Left lobe of liver (tissue), 2 donors: Measurements from ENCODE around the gene TRIML2. TPM values are rescaled to one million over a fixed set of nuclear protein-coding genes. Genes with fewer than 3 reads are reported as not detected.

Experiments used
- ATAC-seq: fragments of 200-7000 bp; cut with Tn5 transposase; one replicate; pipeline ENCODE4 v1.9.1; 2020; ENCODE audit warnings: mild to moderate bottlenecking, moderate library complexity
- DNase-seq: peaks from one replicate; pipeline ENCODE4 v3.0.0-alpha.2; 2020; ENCODE audit warnings: low spot score
- total RNA-seq: library from RNA; stranded (reverse); gene quantifications from one replicate; pipeline ENCODE4 v1.2.1, GENCODE V29; 2021
- donor health status: DM: no; HTN: no; CAD: no; lungs with moderate emphysema.
- donor health status: DM: no; HTN: yes; CAD: no.

TRIML2 gene, protein sequence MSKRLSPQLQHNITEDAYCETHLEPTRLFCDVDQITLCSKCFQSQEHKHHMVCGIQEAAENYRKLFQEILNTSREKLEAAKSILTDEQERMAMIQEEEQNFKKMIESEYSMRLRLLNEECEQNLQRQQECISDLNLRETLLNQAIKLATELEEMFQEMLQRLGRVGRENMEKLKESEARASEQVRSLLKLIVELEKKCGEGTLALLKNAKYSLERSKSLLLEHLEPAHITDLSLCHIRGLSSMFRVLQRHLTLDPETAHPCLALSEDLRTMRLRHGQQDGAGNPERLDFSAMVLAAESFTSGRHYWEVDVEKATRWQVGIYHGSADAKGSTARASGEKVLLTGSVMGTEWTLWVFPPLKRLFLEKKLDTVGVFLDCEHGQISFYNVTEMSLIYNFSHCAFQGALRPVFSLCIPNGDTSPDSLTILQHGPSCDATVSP
- not detected for total RNA-seq

DNA sequence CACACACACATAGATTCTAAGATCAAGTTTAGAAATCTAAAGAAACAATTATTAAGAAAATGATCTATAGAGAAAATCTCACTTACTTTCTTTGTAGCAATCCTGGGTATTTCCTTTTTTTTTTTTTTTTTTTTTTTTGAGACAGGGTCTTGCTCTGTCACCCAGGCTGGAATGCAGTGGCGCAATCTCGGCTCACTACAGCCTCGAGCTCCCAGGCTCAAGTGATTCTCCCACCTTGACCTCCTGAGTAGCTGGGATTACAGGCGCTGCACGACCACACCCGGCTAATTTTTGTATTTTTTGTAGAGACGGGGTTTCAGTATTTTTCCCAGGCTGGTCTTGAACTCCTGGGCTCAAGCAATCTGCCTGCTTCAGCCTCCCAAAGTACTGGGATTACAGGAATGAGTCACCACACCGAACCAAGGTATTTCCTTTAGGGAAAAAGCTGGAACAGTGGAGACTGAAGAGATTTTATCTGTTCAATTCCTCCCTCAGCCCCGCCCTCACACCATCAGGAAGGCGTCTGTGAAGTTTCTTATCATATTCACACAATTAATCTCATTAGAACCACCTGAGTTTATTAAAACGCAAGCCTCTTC is at the start of gene TRIML2:
Gene TRIML2, minus strand, starts transcription at position 447 of the 599 bp plus-strand sequence. CDS start 4,235 bp downstream, outside the sequence.
- ATAC-seq = no peak

DNA sequence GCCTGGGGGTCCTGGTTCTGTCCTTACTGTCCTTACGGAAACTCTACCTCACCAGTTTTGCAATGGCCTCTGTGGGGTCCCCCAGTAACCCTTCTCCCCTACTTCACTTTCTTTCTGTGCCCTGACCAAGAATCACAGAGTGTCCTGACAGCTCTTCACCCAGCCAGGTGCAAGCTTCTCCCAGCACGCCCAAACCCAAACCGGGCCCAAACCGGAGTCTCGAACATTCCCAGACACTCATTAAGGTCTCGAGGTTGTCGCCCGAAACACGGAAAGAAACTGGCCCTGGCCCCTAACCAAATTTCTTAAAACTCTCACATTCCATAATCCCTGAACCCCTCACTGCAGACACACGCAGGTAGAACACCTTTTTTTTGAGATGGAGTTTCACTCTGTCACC is 48.9 kb upstream of the TRIML2 start:
- ATAC-seq = no peak
- no peak for DNase-seq

More for the DNA sequence above, at the start of gene TRIML2:
- DNase-seq = no peak

GRCh38 chr4:188154668-188155405 is 45.4 kb upstream of the TRIML2 start:
- DNase-seq (no peak), ATAC-seq (no peak)

DNA sequence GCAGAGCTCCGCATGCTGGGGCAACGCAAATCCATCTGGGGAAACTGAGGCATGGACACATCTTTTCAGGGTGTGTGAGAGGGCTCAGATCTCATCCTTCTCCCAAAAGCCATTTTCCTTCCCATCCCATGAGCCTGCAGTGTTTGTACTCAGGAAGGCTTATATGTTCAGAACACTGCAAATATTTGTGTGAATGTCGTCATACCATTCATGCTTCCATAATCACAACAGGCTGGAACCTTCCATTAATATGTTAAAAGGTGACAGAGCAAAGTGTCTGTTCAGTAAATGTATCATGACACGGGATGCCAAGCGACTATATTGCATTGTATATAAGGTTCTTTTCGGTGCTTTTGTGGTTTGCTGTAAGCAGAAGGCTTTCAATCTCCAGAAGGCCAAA is 38.4 kb upstream of the TRIML2 start:
- ATAC-seq (no peak), DNase-seq (no peak)

- ATAC-seq (no peak), DNase-seq (no peak)
Measured at GRCh38 chr4:188147176-188147575, 37.8 kb upstream of the TRIML2 start.

GRCh38 chr4:188146618-188147017 is 37.2 kb upstream of the TRIML2 start:
- no peak for ATAC-seq

GRCh38 chr4:188145601-188146000 is 36.2 kb upstream of the TRIML2 start:
- DNase-seq (no peak), ATAC-seq (no peak)

More at GRCh38 chr4:188146618-188147017, 37.2 kb upstream of the TRIML2 start:
- DNase-seq = no peak

- DNase-seq (no peak), ATAC-seq (no peak)
Measured at GRCh38 chr4:188143731-188144130, 34.3 kb upstream of the TRIML2 start.

DNA sequence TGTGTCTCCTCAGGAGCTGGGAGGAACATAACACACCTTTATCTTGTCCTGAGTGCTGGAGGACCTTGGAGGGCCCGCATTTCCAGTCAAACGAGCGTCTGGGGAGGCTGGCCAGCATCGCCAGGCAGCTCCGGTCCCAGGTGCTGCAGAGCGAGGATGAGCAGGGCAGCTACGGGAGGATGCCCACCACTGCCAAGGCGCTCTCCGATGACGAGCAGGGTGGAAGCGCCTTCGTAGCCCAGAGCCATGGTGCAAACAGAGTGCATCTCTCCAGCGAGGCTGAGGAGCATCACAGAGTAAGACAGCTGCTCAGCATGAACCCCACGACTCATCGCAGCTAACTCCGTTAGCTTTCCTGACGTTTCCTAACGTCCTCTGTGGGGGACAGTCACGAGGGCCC is 30.3 kb upstream of the TRIML2 start:
- ATAC-seq (no peak), DNase-seq (no peak)

- ATAC-seq = no peak
- no peak for DNase-seq
Measured at GRCh38 chr4:188139141-188139540, 29.7 kb upstream of the TRIML2 start, which contains the start of gene TRIML1. TSS of gene TRIML1 (plus strand) at chr4:188139441. CDS start at chr4:188139559, 118 bp downstream.

GRCh38 chr4:188138227-188138626 is 28.8 kb upstream of the TRIML2 start:
- peak; percentile 46 for DNase-seq
- ATAC-seq = peak; percentile 37

DNA sequence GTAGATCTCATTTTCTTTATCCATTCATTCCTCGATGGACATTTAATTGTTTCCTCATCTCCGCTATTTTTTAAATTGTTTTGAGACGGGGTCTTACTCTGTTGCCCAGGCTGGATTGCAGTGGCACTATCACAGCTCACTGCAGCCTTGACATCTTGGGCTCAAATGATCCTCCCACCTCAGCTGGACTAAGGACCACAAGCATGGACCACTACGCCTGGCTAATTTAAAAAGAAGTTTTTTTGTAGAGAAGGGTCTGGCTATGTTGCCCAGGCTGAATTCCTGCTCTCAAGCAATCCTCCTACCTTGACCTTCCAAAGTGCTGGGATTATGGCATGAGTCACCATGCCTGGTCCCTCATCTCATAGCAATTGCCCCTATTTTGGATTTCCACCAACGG is 22.8 kb upstream of the TRIML2 start:
- ATAC-seq (no peak), DNase-seq (no peak)

DNA sequence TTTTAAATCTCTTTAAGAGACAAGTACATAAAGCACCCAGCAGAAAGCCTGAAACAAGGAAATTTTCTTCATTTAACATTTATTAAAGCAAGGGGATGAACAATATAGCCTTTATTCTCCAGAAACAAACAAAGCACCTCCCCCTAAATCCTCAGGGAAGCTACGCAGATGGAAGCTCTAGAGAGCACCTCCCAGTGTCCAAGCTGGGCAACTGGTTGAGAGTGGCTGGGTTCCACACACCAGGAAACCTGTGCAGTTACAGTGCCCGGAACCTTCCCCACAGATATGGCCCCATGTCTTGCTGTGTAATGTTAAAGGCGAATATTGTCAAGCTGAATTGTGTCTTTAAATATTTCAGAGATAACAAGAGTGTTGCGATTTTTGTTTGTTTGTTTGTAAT is 21.0 kb upstream of the TRIML2 start:
- ATAC-seq = no peak

DNA sequence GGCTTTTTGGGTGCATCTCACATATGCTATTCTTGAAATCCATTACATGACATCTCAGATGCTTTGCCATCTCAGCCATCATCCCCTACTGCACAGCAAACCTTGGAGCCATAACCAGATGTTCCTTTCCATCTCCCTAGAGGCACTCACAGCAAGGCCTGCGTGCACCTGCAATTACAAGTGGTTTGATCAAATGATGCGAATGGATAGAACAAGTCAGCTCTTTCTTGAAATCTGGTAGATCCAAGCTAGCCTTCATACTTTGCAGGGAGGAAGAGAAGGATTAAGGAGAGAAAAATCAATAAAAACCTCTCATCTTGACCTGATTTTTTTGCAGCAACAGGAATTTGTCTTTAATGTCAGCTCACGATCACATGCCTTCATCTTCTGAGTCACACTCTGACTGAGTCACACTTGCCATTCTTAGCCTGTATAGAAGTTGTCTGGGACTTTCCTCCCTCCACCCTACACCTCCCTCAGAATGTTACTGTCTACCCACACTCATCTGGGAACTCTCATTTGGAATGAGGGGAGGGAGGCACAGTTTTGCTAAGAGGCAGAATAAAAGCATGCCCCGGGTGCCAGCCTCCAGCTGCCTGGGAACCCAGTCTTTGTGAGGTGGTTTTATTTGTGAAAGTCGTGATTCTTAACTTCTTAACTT is 17.9 kb upstream of the TRIML2 start:
- no peak for ATAC-seq
- no peak for DNase-seq

More for the DNA sequence above, 21.0 kb upstream of the TRIML2 start:
- DNase-seq = no peak

- DNase-seq (no peak), ATAC-seq (no peak)
Measured at GRCh38 chr4:188121530-188121929, 12.1 kb upstream of the TRIML2 start.

- DNase-seq = no peak
Measured at GRCh38 chr4:188117631-188118324, 8.4 kb upstream of the TRIML2 start.

DNA sequence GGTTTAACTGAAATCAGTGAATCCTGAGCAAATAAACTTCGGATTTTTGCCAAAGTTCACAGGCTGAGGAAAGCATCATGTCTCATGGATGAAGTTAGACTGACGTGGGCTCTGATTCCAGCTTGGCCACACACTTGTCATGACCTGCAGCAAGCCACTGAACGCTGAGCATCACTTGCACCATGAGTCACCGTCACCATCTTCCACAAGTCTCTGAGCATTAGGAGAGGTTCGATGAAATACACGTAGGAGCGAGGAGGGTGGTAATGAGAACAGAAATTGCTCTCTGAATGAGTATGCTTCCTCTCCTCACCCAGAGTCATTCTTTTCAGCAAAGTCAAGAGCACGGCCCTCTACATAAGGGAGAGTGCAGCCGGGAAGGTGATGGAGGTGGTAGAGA is 3.8 kb upstream of the TRIML2 start:
- ATAC-seq (no peak), DNase-seq (no peak)

More at GRCh38 chr4:188117631-188118324, 8.4 kb upstream of the TRIML2 start:
- no peak for ATAC-seq

- no peak for DNase-seq
- ATAC-seq = no peak
Measured at GRCh38 chr4:188111955-188112354, 2.6 kb upstream of the TRIML2 start.

GRCh38 chr4:188110741-188111471 is 1.5 kb upstream of the TRIML2 start:
- DNase-seq (no peak), ATAC-seq (no peak)

DNA sequence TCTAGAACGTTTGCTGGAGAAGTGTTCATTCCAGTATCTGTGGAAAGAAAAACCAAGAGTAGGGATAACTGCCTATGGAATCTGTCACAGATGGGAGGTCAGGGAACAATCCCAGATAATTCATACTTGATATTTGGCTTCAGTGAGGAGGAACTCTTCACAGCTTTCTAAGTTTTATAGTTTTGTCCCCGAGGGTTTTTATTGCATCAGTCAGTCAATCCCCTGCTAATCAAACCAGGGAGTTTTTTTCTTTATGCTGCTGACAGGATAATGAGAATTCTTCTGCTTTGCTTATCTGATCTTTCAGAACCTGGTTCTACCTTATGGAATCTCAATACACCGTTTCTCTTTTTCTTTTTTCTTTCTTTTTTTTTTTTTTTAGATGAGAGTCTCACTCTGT is 633 bp upstream of the TRIML2 start:
- ATAC-seq (no peak), DNase-seq (no peak)
